Heart left ventricle (tissue), 16 donors: ENCODE measurements around the gene NIPAL4. TPM values are rescaled to one million over a fixed set of nuclear protein-coding genes. Genes with fewer than 3 reads are reported as not detected.
A peak's percentile ranks its signal among the peaks of the same experiment; 100 is the strongest.

ENCODE experiments used
- ATAC-seq, 4 donors: fragments of 200-7000 bp; cut with Tn5 transposase; one replicate each; pipeline ENCODE4 v1.9.1; 2020 to 2022; ENCODE audit warnings: moderate library complexity in 4 of 4, mild to moderate bottlenecking in 3 of 4, moderate number of reproducible peaks in 1 of 4
- DNase-seq, 5 donors: peaks; one replicate each; pipeline ENCODE4 v3.0.0-alpha.2; 2020
- H3K27ac ChIP-seq, 12 donors: fragments of 200-600 bp; sonication (generic) in 4 of 12; one replicate each; pipeline versions ENCODE4 v1.5.0 to v1.8.0; 2016 to 2022; ENCODE audit warnings: mild to moderate bottlenecking in 2 of 12
- H3K27me3 ChIP-seq, 9 donors: fragments of 200-600 bp; sonication (generic) in 2 of 9; one replicate each; pipeline versions ENCODE4 v1.5.1 to v1.8.0; 2016 to 2022; ENCODE audit warnings: mild to moderate bottlenecking in 3 of 9
- H3K36me3 ChIP-seq, 9 donors: fragments of 200-600 bp; sonication (generic) in 2 of 9; one replicate each; pipeline versions ENCODE4 v1.5.0 to v1.8.0; 2018 to 2022; ENCODE audit warnings: mild to moderate bottlenecking in 2 of 9
- H3K4me1 ChIP-seq, 12 donors: fragments of 200-600 bp; sonication (generic) in 4 of 12; one replicate each; pipeline versions ENCODE4 v1.5.0 to v1.8.0; 2016 to 2022; ENCODE audit warnings: mild to moderate bottlenecking in 3 of 12
- H3K4me3 ChIP-seq, 12 donors: fragments of 200-600 bp; sonication (generic) in 4 of 12; one replicate each; pipeline versions ENCODE4 v1.5.0 to v1.8.0; 2017 to 2022; ENCODE audit warnings: mild to moderate bottlenecking in 9 of 12, moderate library complexity in 4 of 12
- H3K9me3 ChIP-seq, 12 donors: fragments of 200-600 bp; sonication (generic) in 4 of 12; one replicate each; pipeline versions ENCODE4 v1.5.0 to v1.8.0; 2016 to 2022; ENCODE audit warnings: mild to moderate bottlenecking in 1 of 12
- CTCF ChIP-seq, 12 donors: fragments of 200-600 bp; sonication (generic) in 4 of 12; IDR thresholded peaks; one replicate each; pipeline versions ENCODE4 v1.5.0 to v1.8.0; 2018 to 2022; ENCODE audit warnings: antibody characterized with exemption in 12 of 12, mild to moderate bottlenecking in 5 of 12
- POLR2A ChIP-seq, 2 donors: fragments of 450-650 bp; IDR thresholded peaks; one replicate each; pipeline ENCODE4 v1.6.1; 2017; ENCODE audit warnings: antibody characterized with exemption in 2 of 2, mild to moderate bottlenecking in 2 of 2, moderate library complexity in 2 of 2
- WGBS, 4 donors: extraction: QIAGEN DNeasy Blood & Tissue Kit in 2 of 4; methylation state at CpG; one replicate each; pipeline versions ENCODE4 v1.1.5 to v1.1.7; 2013 to 2018; 5-methylcytosine and 5-hydroxymethylcytosine counted together
- intact Hi-C, 10 donors: fragments of 100-400 bp; cut with DNase I; formaldehyde crosslinking; loops; one replicate each; pipeline versions ENCODE4 v1.11.1 to v1.14.2; 2022
- polyA plus RNA-seq, 2 donors: library from polyadenylated mRNA; stranded (reverse); fragments of 200-250 nt; gene quantifications; one replicate each; pipeline ENCODE4 v1.2.3, GENCODE V29; 2013
- total RNA-seq, 9 donors: library from RNA; depleted of rRNA in 2 of 9; stranded (reverse); fragments of >200 nt in 2 of 9; fragmentation: NEBNext Ultra II Directional in 3 of 9; extraction: Animal tissue kit (Norgen Biotek cat#: 25700) in 3 of 9; gene quantifications; one replicate each; pipeline versions ENCODE4 v1.1.0 to v1.2.4, GENCODE V29; 2016 to 2023
- donor health status: ischemic (EF 13 %, LVEDD 7.1; RV severe dilation, severe dysfunction).
- donor health status: healthy with polysubstance abuse.
- donor health status: DM: no; HTN: yes; CAD: no.
- donor health status: DM: no; HTN: no; CAD: no.
- donor health status: ischemic (EF 25% LVEDD 6.9; RV normal size, moderate dysfunction).
- donor health status: ischemic (EF 25% LVEDD 5.7; RV mildly dilated, moderate dysfunction).
- donor health status: healthy.
- donor health status: DM: yes; HTN: yes; CAD: no.
- donor health status: ischemic (EF 35%, LVEDD 5.7; RV mildly dilated, moderate dysfunction).
- donor health status: nonischemic (EF 11% LVEDD 7.7; RV severe dilation, severe dysfunction).
- donor health status: DM: yes; HTN: yes; CAD: no.
- donor health status: PGD.
- donor health status: ischemic (EF 29% LVEDD 5.4; RV normal size, mild dysfunction).
- donor health status: nonischemic (EF 23%, LVEDD 6.1; RV moderate dilation, normal function).

The NIPAL4 gene
- total and polyA plus RNA-seq, 11 donors: 0.07 to 0.68 (median 0.22) TPM; not detected in 7

- no peak for ATAC-seq
- DNase-seq: no peak
- H3K36me3 ChIP-seq: peaks cover 0 to 81% (median 48%) of the 10 kb centered on the region in 9 donors
- WGBS, 4 donors: 94 to 98% (median 95%) methylated on average over 9 of the region's 9 CpGs
- no peaks in the 10 kb centered on the region for H3K27me3 ChIP-seq
- no peak for TF ChIP-seq CTCF (IDR thresholded peaks at IDR 0.05)
- TF ChIP-seq POLR2A (IDR thresholded peaks at IDR 0.05): no peak
- no peaks in the 10 kb centered on the region for H3K9me3 ChIP-seq
- H3K4me3 ChIP-seq: no peak overlapping the region
- H3K4me1 ChIP-seq: peaks cover 0 to 46% (median 32%) of the 10 kb centered on the region in 12 donors
- intact Hi-C loops: loop anchor here in 2 of 10 donors (5.0 to 10.0 kb wide), 2 partner anchors 68 to 206 kb away; partner anchors contain the start of gene ADAM19 (in 1 of the 2)
- peak overlapping the region in 1 of 12 donors; percentile 80 for H3K27ac ChIP-seq
Measured at GRCh38 chr5:157509093-157509492, 49.1 kb downstream of the NIPAL4 start.

GRCh38 chr5:157509587-157509986, 49.6 kb downstream of the NIPAL4 start:
- intact Hi-C loops: loop anchor here in 2 of 10 donors (5.0 to 10.0 kb wide), 2 partner anchors 68 to 205 kb away; partner anchors contain the start of gene ADAM19 (in 1 of the 2)
- no peaks in the 10 kb centered on the region for H3K27me3 ChIP-seq
- H3K36me3 ChIP-seq: peaks cover 0 to 77% (median 45%) of the 10 kb centered on the region in 9 donors
- DNase-seq: no peak
- no peaks in the 10 kb centered on the region for H3K9me3 ChIP-seq
- no peak for ATAC-seq
- H3K4me3 ChIP-seq: no peak overlapping the region
- peaks cover 0 to 46% (median 32%) of the 10 kb centered on the region in 12 donors for H3K4me1 ChIP-seq
- TF ChIP-seq CTCF (IDR thresholded peaks at IDR 0.05) (no peak), POLR2A (IDR thresholded peaks at IDR 0.05) (no peak)
- H3K27ac ChIP-seq: peak overlapping the region in 1 of 12 donors; percentile 80

GRCh38 chr5:157510682-157511081, 50.7 kb downstream of the NIPAL4 start:
- Histone ChIP-seq H3K9me3 (no peaks in the 10 kb centered on the region), H3K4me3 (no peak overlapping the region), H3K27me3 (no peaks in the 10 kb centered on the region), H3K27ac (peak overlapping the region in 9 of 12 donors; percentile 46 to 81 (median 71)), H3K4me1 (peaks cover 0 to 48% (median 35%) of the 10 kb centered on the region in 12 donors), H3K36me3 (peaks cover 0 to 76% (median 37%) of the 10 kb centered on the region in 9 donors)
- intact Hi-C loops: loop anchor here in 6 of 10 donors (5.0 to 10.0 kb wide), 4 partner anchors 52 to 64 kb away; partner anchors contain the start of gene ADAM19 (in 1 of the 6)
- ATAC-seq: no peak
- no peak for DNase-seq
- 94 to 95% (median 94%) methylated on average over 5 of the region's 5 CpGs for WGBS, 4 donors
- TF ChIP-seq POLR2A (IDR thresholded peaks at IDR 0.05) (no peak), CTCF (IDR thresholded peaks at IDR 0.05) (no peak)

- H3K36me3 ChIP-seq: peaks cover 0 to 70% (median 33%) of the 10 kb centered on the region in 9 donors
- no peaks in the 10 kb centered on the region for H3K9me3 ChIP-seq
- H3K4me3 ChIP-seq: peak overlapping the region in 1 of 12 donors; percentile 7
- ATAC-seq (peak; percentile 87 to 96 (median 94)), DNase-seq (peak; percentile 90 to 96 (median 94))
- no peaks in the 10 kb centered on the region for H3K27me3 ChIP-seq
- H3K27ac ChIP-seq: peak overlapping the region in 11 of 12 donors; percentile 46 to 81 (median 73)
- WGBS, 4 donors: 24 to 48% (median 25%) methylated on average over 9 of the region's 9 CpGs
- intact Hi-C loops: loop anchor here in 8 of 10 donors (2.0 to 10.0 kb wide), 6 partner anchors 50 to 63 kb away; partner anchors contain the start of gene ADAM19 (in 2 of the 8)
- peaks cover 0 to 57% (median 39%) of the 10 kb centered on the region in 12 donors for H3K4me1 ChIP-seq
- TF ChIP-seq CTCF (IDR thresholded peaks at IDR 0.05) (no peak), POLR2A (IDR thresholded peaks at IDR 0.05) (no peak)
Measured at GRCh38 chr5:157511651-157512644, 51.9 kb downstream of the NIPAL4 start.
